RPMI8226 (cell line): ENCODE results near the gene WDTC1.

ENCODE experiments used
- DNase-seq: peaks from one replicate; pipeline ENCODE4 v3.0.0-alpha.2; 2015

WDTC1 gene

GRCh38 chr1:27339213-27339612, 104.8 kb downstream of the WDTC1 start:
- DNase-seq: no peak

GRCh38 chr1:27341525-27342252, 107.3 kb downstream of the WDTC1 start, which contains the start of gene SYTL1:
Gene SYTL1 (plus strand): TSS chr1:27342022. CDS start chr1:27345335, 3,313 bp downstream.
- peak; percentile 95 for DNase-seq

DNA sequence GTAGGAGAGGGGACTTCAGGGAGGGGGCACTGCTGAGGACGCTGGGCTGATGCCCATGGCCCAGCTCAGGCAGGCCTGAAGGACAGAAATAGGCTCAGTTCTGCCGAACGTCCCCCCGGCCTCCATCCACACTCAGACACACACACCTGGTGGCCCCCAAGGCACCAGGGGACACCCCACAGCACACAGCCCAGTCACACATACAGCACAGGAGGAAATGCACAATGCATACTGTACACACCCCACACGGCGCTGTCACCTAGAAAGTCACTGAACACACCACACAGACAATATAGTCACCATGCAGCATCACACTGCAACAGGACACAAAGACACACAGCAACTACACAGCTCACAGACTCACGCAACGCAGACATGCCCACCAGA, 108.0 kb downstream of the WDTC1 start:
- DNase-seq: peak; percentile 30

DNA sequence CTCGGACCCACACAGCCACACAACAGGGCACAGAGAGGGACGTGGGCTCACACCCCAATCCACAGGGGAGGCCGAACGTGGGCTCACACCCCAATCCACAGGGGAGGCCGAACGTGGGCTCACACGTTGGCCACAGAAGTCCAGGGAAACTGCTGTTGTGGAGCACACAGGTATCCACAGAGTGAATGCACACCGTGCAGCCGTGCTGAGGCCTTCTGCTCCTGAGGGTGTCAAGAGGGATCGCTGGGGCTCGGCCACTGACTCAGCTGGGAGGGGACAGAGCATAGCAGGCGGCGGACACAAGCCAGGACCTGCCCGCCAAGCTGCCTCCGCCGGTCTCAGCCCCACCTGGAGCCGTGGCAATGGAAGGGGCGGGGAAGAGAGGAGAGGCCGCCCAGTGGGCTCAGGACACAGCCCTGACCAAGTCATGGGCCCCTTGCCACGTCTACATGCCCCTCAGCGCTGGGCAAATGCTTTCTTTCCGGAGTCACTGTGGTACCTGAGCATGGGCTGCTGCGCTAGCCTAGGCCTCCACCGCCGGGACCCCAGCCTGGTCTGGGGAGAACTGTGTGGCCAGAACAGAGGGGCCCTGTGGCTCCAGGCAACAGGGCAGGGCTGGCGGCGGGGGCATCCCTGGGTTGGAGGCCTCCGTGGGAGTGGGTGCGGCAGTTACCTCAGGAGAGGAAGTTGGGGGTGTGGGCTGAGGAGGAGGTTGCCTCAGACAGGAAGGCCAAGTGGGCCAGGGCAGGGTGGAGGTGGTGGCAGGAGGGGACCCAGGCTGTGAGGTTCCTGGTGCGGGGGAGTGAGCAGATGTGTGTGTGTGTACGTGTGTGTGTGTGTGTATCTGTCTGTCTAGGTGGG, 108.6 kb downstream of the WDTC1 start:
- DNase-seq: peak; percentile 47

DNA sequence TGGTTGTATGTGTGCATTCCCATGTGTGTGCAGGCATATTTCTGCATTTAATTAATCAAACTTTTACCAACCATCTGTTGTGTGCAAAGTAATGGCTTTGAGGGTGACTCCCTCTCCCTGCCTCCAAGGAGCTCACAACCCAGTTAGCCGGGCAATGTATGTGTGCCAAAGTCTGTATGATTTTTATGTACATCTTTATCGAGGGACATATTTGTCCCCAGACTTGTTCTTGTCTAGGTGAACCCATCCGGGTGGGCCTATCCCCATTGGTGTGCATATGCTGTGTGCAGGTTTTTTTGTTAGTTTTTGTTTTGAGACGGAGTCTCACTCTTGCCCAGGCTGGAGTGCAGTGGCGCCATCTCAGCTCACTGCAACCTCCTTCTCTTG, 109.2 kb downstream of the WDTC1 start:
- no peak for DNase-seq

DNA sequence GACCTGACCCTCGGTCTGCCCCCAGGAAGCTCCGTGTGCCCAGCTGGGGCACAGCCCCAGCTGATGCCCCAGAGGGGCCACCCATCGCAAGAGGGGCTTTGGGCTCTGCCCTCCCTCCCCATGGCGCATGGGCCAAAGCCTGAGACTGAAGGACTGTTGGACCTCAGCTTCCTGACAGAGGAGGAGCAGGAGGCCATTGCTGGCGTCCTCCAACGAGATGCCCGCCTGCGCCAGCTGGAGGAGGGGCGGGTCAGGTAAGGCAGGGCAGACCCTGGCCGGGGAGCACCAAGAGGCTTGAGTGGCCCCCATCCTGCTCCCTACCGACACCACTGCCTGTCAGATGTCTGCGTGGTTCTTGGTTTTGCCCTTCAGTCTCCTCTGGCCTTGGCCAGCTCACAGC, 110.8 kb downstream of the WDTC1 start:
- DNase-seq: no peak

DNA sequence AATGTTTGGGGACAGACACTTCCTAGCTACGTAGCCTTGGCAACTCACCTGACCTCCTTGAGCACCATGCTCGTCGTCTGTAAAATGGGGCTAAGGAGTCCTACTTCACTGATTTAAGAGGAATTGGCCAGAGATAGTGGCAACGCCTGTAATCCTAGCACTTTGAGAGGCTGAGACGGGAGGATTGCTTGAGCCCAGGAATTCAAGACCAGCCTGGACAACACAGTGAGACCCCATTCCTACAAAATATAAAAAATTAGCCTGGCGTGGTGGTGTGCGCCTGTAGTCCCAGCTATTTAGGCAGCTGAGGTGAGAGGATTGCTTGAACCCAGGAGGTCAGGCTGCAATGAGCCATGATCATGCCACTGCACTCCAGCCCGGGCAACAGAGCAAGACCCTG, 111.9 kb downstream of the WDTC1 start:
- no peak for DNase-seq

DNA sequence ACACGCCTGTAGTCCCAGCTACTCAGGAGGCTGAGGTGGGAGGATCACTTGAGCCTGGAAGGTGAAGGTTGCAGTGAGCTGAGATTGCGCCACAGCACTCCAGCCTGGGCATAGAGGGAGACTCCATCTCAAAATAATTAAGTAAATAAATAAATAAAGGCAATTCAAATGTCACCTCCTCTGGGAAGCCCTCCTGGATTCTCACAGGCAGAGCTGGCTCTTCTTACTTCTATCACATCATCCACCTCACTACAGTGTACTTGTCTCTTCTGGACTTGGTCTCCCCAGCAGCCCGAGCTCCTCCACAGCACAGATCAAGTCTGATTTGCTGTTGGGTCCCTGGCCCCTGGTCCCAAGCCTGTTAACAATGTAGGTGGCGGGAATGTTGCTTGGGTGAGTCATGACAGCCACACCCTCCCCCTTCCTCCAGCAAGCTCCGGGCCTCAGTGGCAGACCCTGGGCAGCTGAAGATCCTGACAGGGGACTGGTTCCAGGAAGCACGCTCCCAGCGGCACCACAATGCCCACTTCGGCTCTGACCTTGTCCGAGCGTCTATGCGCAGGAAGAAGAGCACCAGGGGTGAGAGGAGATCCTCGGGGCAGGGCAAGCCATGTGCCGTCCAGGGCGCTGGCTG, 112.7 kb downstream of the WDTC1 start:
- no peak for DNase-seq

DNA sequence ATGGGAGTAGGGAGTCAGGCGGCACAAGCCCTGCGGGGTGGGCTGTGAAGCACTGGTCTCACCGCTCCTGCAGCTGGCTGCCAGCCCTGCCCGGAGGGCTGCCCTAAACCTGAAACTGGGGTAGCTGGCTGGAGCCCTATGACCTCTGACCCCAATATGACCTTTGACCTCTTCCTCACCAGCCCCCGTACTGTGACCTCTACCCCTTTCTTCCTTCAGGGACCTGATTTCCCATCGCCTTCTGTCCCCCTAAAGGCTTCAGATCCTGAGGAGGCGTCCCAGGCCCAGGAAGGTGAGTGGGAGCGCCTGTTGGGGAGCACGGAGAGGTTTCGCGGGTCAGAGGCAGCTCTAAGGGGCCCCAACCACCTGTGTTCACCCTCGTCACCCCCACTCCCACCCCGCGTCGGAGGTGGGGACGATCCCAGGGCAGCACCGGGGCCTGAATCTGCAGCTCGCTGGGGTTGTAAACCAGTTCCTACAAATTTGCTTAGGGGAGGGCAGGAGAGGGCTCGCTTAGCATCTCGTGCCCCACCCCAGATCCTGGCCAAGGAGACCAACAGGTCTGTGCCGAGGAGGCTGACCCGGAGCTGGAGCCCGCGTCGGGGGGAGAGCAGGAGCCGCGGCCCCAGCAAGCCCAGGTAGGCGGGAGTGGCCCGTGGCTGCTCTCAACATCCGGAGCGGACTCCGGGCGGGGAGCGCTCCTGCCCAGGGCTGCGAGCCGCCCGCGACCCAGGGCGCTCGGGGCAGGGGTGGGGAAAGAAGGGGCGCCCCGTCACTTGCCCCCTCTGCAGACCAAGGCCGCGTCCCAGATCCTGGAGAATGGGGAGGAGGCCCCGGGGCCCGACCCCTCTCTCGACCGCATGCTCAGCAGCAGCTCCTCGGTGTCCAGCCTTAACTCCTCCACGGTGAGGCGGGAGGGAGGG, 114.7 kb downstream of the WDTC1 start:
- peak; percentile 90 for DNase-seq

DNA sequence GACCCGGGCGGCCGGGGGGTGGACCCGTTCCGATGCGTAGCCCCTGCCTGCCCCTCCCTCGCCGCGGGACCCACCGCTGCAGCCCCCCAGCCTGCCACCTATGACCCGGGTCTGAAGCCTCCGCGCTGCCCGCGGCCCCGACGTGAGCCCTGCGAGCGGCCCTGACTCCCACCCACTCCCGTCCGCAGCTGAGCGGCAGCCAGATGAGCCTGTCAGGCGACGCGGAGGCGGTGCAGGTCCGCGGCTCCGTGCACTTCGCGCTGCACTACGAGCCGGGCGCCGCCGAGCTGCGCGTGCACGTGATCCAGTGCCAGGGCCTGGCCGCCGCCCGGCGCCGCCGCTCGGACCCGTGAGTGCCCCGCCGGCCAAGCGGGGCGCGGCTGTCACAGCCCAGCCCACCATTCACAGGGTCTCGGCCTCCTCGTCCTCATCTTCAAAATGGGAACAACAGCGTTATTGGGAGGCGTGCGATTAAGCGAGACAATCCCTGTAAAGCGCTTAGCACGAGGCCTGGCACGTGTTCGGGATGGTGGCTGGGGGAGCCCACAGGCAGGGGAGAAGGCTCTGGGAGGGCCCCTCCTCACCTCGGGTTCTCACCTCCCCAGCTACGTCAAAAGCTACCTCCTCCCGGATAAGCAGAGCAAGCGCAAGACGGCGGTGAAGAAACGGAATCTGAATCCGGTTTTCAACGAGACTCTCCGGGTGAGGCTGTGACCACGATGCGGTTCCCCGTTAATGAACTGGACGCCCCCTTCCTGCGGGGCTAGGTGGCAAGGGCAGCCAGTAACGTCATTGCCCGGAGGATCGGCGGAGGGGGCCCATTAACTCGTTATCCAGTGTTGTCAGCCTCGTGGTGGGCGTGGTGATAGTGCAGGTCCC, 115.6 kb downstream of the WDTC1 start:
- DNase-seq: peak; percentile 68

DNA sequence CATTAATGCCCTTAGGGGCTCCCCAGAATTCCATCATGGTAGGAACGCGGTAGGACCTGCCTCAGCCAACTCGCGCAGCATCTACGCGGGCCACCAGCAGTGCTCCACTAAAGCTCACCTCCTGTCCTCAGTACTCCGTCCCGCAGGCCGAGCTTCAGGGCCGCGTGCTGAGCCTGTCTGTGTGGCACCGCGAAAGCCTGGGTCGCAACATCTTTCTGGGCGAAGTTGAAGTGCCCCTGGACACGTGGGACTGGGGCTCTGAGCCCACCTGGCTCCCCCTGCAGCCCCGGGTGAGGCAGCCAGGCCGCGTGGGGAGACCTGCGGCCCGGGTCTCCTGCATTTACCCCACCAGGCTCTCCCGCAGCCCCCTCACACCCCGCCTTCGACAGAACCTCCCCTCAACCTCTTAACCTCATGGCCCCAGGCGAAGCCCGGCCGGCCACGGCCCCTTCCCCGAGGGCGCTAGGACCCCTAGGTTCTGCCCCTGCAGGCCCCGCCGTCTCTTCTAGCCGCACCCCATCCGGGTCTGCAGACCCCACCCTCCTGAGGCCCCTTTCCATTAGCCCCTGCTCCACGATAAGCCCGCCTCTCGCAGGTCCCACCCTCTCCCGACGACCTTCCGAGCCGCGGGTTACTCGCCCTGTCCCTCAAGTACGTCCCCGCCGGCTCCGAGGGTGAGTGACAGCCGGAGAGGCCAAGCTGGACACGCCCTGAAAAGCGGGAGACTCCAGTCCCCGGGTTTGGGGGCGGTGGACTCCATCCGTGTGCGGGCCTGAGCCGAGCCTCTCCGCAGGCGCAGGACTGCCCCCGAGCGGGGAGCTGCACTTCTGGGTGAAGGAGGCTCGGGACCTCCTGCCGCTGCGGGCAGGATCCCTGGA, 116.5 kb downstream of the WDTC1 start:
- no peak for DNase-seq

DNA sequence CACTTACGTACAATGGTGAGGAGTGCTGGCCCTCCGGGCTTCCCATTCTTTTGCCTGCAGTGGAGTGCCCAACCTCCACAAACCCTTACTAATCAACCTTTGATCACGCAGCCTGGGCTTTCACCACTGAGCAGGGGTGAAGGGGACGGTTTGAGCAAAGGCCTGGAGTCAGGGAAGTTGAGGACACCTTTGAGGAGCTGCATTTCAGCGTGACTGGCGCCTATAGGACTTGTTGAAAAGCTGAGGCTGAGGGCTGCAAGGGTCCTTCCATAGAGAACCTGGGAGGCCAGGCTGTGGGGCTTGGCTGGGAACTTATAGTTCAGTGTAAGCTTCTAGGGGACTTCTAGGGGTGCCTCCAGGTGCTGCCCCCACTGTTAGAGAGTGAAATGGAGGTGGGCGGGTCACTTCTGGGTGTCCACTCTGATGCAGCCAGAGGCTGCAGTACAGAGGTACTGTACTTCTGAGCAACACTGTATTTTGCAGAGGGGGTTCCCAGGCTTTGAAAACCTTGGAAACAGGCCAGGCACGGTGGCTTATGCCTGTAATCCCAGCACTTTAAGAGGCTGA, 117.2 kb downstream of the WDTC1 start:
- no peak for DNase-seq

- DNase-seq: no peak
Measured at GRCh38 chr1:27353166-27353565, 118.7 kb downstream of the WDTC1 start.

- no peak for DNase-seq
Measured at GRCh38 chr1:27353629-27354028, 119.2 kb downstream of the WDTC1 start.

- no peak for DNase-seq
Measured at GRCh38 chr1:27355683-27356082, 121.3 kb downstream of the WDTC1 start.

DNA sequence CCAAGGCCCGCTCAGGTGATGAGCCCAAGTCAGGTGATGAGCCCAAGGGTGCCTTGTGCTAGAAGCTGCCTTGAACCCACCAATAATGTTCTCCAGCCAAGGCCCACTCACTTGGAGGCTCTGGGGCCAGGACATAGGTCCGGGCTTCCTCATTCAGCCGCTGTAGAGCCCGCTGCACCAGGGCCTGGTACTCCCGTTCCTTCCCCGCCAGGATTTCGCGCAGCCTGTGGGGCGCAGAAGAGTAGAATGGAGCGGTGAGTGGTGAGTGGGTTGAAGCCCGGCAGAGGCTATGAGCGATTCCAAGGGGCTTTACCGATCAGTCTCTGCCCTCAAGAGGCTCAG, 121.8 kb downstream of the WDTC1 start:
- no peak for DNase-seq

DNA sequence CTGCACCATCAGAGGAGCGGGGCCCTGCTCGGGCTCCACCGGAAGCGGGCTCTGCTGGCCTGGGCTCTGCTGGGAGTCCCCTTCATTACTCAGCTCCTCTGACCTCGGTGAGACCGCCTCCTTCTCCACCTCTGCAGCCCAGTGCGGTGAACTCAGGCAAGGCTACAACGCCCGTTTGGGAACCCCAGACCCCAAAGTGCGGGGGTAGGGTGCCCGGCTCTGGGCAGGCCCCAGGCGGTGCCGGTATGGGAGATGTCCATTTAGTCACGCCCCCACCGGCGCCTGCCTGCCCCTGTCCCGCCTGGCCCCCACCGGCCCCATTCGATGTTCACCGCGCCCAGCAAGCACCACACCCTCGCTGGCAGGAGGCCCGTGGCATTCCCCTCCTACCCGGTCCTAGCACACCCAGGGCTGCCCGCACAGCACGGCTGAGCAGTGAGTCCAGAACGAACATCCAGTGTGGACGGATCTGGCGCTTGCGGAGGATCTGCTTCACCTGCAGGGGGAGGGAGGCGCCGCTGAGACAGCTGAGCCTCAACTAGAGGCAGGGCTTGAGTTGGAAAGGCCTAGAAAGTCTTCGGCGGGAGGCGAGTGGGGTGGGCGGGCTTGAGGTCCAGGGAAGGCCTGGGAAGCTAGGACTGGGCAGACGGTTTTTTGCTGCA, 122.3 kb downstream of the WDTC1 start:
- no peak for DNase-seq

DNA sequence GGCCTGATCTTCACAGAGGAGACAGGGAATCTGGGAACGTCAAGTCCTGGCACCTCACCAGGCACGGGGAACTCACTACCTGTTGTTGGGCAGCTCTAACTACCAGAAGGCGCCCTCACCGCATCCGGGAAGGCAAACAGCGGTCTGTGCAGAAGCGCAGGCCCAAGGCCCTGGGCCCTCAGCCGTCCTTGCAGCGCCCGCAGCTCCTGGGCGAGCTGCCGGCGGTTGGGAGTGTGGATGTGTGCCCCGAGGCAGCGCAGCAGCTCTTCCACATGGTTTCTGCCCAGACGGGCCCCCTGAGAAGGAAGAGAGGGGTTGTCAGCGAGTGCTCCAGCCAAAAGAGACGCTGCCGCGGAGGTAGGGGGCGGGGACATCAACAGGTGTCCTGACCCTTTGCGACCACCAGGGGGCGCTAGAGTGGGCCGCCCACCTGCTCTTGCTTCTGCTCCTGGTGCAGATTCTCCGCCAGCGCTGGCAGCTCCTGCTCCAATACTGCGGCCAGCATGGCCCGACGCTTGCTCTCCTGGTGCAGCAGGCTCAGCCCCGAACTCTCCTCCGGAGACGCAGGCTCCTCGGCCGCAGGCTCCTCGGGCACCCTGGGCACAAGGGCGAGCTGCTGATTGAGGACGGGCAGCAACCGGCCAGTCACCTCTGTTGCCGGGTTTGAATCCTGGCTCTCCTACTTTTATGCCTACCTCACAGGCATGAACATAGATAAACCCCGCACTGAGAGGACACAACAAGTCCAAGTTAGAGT, 123.0 kb downstream of the WDTC1 start:
- DNase-seq: peak; percentile 72
